ENCODE data around the gene USP1. TPM values are rescaled to one million over a fixed set of nuclear protein-coding genes. Genes with fewer than 3 reads are reported as not detected.
A peak's percentile ranks its signal among the peaks of the same experiment; 100 is the strongest.

The USP1 gene
- polyA plus RNA-seq, 5 donors = 45.4 to 77.2 (median 60.2) TPM

DNA sequence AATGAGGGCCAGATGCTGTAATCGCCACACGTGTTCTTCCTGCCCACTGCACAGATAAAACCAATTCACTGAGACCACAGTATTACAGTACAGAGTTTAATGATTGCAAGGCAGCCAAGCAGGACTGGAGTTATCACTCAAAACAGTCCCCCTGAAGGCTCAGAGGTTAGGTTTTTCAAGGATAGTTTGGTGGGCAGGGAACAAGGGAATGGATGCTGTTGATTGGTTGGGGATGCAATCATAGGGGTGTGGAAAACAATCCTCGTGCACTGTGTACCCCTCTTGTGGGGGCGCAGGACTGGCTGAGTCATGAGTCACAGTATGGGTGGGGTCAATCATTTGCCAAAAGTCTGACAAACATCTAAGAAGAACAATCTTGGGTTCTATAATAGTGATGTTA is 12.4 kb upstream of the USP1 start:
- no peak for DNase-seq

- no peak for DNase-seq
Measured at GRCh38 chr1:62425041-62425440, 11.8 kb upstream of the USP1 start.

DNA sequence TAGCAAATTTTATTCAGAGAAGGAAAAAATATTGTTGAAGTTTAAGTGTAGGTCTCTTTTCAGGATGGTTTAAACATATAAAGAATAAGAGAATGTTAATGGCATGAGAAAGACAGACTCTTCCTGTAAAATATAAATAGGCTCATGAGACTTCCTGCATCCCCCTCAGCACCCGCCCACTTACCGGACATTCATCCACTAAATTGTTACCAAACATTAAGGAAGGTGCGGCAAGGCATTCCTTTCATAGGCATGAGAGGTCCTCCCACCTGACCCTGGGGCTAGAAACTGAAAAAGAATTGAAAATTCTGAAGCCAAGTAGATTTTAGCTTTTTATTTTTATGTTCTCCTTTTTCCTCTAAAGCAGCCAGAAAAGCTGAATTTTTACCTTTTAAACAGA is 10.6 kb upstream of the USP1 start:
- no peak for DNase-seq

DNA sequence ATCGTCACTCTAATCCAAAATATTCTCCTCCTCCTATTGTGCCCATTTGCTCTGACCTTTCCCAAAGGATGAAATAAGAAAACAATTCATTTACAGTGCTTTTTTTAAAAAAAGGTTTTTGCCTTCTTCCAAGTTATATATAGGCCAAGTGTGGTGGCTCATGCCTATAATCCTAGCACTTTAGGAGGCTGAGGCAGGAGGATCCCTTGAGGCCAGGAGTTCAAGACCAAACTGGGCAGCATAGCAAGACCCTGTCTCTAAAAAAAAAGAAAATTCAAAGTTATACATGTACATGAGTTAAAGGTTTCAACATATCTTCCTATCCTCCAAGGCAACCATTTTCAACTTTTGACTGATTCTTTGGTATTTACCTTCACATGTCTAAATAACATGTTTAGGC is 10.1 kb upstream of the USP1 start:
- DNase-seq = no peak

- DNase-seq = no peak
Measured at GRCh38 chr1:62428351-62428750, 8.5 kb upstream of the USP1 start.

DNA sequence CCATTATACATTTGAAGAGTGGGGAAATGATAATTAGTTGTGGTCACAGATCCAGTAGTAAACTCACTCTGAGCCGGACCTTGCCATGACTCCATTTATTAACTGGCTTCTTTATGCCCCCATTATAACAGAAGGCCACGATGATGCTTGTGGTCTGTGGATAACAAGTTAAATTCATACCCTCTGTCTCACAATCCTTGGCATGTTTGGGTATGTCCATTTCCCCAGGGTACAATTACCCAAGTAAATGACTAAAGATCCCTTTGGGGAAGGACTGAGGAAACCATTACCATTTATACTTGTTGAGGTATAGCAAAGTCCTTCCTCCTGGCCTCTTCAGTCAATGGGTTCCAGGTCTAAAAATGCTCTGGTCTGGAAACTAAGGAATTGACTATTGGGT is 7.3 kb upstream of the USP1 start:
- no peak for DNase-seq

DNA sequence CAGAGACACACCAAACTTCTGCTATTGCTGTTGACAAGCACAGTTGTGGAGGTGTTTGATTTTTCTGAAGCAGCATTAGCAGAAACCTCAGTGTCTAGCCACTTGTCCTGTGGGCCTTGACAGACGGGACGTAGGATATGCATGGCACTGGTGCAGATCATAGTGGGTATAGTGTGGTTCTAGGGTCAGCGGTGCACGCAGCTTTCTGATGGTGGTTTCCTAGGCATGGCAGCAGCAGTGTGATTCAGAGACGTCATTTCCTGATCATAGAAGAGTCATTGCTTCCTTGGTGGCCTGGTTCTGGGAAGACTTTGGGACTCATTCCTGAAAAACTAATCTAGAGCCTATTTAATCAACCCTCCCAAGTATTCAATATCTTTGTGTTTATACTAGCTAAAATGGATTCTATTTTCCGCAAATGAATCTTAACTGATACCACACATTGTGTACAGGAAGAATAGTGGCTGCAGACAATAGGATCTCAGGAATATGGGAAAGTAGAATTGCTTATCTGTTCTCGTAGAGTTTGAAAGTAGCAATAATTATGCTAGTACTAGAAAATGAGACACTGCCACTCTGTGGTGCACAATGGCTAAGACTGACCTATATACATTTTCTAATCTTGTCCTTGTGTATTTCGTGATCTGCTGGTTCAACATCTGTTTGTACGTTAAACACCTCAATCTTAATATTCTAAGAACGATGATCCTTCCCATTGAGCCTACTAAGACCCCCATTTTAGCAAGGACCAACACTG is 2.8 kb upstream of the USP1 start:
- DNase-seq = no peak

DNA sequence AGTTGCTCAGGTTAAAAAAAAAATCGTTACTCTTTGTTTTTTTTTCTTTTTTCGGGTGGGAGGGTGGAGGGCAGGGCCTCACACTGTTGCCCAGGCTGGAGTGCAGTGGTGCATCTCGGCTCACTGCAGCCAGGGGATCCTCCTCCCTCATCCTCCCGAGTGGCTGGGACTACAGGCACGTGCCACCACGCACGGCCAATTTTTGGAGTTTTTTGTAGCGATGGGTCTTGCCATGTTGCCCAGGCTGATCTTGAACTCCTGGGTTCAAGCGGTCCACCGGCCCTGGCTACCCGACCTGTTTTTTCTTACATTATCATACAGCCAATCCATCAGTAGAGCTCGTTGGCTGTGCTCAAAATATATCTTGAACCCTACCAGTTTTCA is 2.2 kb upstream of the USP1 start:
- DNase-seq = no peak

DNA sequence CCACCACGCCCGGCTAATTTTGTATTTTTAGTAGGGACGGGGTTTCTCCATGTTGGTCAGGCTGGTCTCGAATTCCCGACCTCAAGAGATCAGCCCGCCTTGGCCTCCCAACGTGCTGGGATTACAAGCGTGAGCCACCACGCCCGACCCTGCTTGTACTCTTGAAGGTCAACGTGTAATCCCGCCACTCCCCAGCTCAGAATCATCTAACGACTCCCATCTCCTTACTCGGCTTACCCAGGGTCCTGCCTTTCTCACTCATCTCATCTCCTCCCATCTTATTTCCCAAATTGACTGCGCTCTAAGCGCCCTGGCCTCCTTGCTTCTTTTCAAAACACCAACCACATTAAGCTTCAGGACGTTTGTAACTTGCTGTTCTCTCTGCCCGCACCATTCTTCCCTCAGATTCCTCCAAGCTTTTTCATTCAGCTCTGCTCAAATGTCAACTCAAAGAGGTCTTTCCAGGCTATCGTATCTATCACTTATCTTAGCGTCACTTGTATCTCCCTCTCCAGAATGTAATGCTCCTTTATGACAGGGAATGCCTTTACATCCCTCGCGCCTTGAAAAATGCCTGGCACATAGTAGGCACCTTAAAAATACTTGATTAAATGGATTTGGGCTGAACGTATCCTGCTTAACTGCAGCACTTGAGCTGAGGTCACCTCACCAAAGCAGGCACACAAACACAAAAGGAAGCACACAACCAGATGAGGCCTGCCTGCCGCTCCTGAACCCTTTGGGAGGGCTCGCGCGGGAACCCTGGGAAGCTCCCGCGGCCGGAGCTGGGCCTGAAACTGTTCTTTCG is 1.4 kb upstream of the USP1 start:
- no peak for DNase-seq

DNA sequence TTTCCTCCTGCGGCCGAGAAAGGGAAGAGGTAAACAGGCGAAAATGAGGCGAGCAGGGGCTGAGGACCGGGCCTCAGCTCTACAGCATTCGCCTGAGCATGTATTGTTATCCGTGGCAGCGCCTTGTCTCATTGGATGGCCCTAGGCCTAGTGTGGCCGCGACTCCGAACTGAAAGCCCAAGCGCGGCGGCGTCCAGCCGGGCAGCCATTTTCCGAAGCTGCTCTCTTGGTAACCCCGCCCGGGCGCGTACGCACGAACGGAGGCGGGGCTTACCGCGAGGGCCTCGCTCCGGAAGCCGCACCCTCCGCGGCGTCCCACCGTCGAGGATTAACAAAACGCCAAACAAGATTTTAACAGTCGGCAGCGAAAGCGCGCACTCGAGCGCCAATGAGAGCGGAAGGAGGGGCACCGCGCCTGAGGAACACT is 797 bp upstream of the USP1 start:
- peak in 1 of 2 donors; percentile 99 for DNase-seq

GRCh38 chr1:62437273-62437940 is 558 bp downstream of the USP1 start:
- DNase-seq = peak in 1 of 2 donors; percentile 17

DNA sequence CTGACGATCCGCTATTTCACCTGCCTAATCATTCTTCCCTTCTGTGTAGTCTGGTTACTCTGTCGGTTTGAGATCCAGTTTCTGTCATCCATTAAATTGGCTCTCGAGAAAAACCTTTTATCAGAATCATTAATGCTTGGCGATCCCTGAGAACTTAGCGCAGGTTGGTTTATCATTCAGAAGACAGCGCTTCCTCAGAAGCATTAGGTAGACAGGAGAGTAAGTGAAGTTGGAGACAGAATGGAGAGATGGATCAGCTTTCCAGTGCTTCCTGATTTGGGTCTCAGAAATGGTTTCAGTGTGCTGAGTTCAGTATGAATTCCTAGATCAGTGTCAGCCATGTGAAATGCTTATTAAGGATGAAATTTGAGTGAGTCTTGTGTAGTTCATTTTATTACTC is 1.3 kb downstream of the USP1 start:
- DNase-seq = no peak

DNA sequence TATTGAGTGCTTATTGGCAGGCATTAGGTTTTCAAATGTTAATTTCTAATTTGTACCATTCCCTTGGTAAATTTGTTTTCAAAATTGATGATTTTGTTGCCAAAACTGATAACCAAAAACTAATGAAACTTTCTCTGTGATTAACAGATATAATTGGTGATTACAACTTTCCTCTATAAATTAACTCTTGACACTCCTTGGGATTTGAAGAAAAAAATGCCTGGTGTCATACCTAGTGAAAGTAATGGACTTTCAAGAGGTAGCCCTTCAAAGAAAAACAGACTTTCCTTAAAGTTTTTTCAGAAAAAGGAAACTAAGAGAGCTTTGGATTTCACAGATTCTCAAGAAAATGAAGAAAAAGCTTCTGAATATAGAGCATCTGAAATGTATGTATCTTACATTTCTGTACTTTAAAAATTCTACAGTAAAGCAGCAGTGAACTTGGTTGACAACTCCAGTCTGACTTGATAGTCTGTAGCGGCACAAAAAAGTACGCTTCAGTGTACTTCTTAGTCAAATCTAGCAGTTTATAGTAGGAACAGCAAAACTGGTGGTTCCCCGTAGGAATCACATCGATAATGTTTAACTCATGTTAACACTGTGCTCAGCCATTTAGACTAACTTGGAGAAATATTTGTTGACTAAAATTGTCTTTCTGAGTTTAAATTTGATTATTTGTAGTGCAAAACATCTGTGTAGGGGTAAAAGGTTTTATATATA is 3.0 kb downstream of the USP1 start:
- no peak for DNase-seq

- DNase-seq = no peak
Measured at GRCh38 chr1:62444701-62445100, 7.9 kb downstream of the USP1 start.

DNA sequence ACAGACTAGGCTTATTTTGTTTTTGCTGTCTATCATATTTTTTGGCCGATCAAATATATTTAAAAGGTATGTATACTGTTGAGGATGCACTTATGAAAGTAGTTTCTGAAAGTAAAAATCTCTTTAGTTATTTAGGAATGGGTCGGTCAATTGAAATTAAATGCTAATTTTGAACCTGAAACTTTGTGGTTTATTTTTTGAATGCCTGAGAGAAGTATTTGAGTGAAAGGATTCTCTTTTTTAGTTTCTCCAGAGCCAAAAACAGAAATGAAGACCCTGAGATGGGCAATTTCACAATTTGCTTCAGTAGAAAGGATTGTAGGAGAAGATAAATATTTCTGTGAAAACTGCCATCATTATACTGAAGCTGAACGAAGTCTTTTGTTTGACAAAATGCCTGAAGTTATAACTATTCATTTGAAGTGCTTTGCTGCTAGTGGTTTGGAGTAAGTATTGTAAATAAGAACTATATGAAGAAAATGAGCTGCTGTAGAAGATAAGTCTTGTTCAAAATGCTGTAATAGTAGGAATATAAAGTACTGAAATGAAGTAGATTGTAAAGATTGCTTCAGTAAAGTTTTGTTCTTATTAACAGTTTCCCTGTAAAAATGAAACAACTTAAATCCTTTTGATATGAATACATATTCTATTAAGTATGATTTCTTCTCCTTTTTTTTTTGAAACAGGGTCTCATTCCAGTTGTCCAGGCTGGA is 11.5 kb downstream of the USP1 start:
- no peak for DNase-seq

DNA sequence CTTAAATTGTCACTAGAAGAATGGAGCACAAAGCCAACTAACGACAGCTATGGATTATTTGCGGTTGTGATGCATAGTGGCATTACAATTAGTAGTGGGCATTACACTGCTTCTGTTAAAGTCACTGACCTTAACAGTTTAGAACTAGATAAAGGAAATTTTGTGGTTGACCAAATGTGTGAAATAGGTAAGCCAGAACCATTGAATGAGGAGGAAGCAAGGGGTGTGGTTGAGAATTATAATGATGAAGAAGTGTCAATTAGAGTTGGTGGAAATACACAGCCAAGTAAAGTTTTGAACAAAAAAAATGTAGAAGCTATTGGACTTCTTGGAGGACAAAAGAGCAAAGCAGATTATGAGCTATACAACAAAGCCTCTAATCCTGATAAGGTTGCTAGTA is 13.5 kb downstream of the USP1 start:
- no peak for DNase-seq

GRCh38 chr1:62452951-62453350 is 16.1 kb downstream of the USP1 start:
- DNase-seq = no peak

DNA sequence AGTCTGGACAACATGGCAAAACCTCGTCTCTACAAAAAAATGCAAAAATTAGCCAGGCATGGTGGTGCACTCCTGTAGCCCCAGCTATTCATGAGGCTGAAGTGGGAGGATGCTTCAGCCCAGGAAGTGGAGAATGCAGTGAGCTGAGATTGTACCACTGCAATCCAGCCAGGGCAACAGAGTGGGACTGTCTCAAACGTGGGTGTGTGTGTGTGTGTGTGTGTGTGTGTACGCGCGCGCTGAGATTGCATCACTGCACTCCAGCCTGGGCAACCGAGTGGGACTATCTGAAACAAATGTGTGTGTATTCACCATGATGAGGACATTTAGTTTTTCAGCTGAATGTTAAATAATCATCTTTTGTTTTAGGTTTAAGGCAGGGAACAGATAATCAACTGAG is 21.1 kb downstream of the USP1 start:
- no peak for DNase-seq

DNA sequence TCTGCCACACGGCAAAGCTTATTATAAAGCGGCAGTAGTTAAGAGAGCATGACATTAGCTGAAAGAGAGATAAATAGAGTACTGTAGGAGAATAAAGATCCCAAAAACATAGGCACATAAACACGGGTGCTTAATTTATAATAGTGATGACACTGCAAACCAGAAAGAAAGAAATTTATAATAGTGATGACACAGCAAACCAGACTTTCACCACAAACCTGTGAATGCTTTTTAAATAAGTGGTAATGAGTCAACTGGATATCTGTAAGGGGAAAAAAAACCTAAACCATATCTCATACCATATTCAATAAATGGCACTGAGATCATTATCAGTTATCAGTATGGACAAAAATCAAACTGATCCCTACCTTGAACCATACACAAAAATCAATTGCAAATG is 25.5 kb downstream of the USP1 start:
- DNase-seq = no peak

DNA sequence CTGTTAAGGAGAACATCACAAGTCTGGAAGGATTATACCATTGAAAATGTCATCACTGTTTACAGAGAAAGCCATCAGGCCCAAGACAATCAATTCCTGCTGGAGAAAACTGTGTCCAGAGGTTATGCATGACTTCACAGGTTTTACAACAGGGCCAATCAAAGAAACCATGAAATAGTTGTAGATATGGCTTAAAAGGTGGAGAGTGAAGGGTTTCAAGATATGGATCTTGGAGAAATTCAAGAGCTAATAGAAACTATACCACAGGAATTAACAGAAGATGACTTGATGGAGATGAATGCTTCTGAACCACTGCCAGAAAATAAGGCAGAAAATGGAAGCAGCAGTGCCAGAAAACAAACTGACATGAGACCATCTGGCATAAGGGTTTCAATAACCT is 30.2 kb downstream of the USP1 start:
- DNase-seq = no peak

- DNase-seq = no peak
Measured at GRCh38 chr1:62476525-62477219, 39.8 kb downstream of the USP1 start.

Measured in right lung (tissue), 5 donors.